HG02884 (cell line): ENCODE results near the gene PNMA8B.

Experiments
- ATAC-seq: cut with Tn5 transposase; IDR thresholded peaks from one replicate; pipeline ENCODE4 v1.9.1; 2021; ENCODE audit warnings: mild to moderate bottlenecking, moderate library complexity; ENCODE audit not compliant: unreplicated experiment

PNMA8B gene

DNA sequence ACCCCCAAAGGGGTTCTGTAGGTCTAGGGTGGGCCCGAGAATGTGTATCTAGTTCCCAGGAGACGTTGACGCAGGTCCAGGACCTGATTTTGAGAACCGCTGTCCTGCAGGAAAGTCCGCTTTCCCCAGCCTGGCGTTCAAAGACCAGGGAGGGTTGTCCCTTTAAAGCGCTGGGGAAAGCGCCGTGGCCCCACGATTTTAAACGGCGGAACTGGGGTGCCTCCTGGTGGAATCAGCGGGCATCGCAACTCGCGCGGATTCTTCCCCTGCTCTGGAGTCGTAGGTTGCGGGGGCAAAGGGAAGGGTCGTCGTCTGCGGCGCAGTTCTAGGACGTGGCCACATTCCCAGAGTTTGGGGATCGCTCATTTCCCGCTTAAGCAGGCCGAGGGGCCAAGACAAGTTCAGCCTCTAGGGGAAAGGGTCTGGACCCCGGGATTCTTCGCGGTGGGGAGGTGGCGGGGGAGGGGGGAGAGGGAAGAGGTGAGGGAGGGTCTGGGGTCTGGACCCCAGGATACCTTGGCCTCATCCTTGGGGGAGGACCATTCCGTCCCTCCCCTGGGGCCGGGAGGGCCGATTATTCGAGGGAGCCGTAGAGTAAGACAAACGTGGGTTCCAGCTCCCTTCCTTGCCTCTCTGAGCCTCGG lies 7.7 kb downstream of the PNMA8B start:
- ATAC-seq: no peak

DNA sequence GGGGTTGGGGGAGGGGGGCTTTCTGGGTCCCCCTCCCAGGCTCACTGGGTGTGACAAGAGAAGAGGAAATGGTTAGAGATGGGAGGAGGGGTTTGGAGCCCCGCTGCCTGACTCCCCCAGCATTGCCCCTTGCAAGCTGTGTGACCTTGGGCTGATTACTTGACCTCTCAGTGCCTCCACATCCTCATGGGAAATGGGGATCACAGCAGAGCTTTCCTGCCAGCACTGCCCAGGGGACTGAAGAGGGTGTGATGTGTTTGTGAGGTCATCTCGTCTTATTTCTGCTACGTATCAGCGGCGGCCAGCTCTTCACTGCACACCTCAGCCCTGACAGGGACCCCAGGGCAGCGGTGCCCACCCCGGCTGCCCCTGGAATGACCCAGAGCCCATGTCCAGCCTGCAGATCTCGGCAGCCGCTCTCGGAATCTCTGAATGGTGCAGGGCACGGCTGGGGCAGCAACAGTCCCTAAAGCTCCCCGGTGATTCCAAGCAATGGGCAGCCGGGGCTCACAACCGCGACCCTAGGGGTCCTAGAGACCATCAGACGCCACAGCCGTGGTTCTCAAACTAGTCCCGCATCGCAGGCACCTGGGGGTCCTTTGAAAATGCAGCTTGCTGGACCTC lies 8.4 kb downstream of the PNMA8B start:
- ATAC-seq: no peak

- ATAC-seq: no peak
These were observed 9.3 kb downstream of the PNMA8B start for GRCh38 chr19:46486358-46486757.

DNA sequence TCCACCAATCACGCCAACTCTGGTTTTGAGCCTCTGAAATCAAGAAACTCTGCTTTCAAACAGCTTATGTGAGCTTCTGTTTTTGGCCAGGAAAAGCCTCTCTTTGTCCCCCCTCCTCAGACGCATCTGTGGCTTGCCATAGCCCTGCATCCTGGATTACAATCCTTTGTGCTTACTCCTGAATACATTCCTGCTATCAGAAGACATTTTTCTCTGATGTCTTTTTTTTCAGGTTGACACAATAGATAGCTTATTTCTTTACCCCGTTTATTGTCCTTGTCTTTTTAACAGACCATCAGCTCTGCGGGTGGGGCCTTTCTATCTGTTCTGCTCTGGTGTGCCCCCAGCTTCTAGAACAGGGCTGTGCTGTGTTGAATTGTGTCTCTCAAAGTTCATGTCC lies 11.0 kb downstream of the PNMA8B start:
- ATAC-seq: no peak

- ATAC-seq: no peak
These were observed 13.0 kb downstream of the PNMA8B start for GRCh38 chr19:46482631-46483030.

DNA sequence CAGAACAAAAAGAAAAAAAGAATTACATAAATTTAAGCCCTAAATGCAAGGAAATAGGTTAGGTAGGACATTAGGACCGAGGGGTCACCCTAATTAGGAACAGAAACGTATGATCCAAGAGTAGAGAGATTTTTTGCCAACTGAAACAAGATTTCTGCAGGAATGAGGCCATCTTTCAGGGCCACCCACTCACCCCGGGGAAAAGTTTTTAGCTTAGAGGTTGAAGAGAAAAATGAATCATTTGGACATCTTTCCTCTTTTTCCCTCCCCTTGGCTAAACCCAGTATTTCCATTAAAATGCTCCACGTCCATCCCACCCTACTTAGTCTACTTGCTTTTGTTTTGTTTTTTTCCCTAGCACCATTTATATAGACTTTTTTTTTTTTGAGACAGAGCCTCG lies 13.7 kb downstream of the PNMA8B start:
- no peak for ATAC-seq

DNA sequence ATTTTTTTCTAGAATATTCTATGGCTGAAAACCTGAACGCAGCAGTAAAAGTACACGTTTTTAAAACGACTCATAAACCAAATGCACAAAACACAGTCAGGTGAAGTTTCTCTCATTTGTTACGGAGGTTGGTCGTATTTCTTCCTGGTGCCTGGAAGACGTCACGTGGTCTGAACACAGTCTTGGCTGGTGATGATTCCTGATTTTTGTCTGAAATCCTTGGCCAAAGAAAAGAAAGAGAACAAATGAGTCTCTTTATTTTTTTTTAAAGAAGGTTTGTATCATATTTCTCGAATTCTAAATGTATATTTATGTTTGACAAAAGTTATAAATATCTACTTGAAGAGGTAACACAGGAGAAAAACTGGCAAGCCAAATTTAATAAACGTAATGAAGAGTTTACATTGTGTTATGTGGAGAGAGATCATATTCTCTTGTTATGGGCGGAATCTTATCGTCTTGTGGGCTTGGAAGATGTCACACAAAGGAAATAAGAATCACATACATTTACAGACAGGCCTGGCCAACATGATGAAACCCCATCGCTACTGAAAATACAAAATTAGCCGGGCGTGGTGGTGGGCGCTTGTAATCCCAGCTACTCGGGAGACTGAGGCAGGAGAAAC lies 14.3 kb downstream of the PNMA8B start:
- no peak for ATAC-seq

DNA sequence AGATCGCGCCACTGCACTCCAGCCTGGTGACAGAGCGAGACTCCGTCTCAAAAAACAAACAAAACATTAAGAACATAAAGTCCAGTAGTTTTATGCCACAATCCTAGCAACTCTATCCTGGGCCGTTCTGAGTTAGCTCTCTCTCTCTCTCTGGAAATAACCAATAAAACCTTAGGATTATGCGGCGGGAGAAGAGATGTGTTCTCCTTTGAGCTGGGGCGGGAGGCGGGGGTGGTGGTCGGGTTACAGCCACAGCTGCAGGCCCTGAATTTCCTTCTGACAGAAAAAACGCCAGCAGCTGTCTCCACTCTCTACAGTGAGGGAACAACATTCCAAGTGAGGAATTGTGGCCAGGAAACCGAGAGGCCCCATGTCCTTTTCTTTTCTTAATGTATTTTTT lies 15.3 kb downstream of the PNMA8B start:
- no peak for ATAC-seq

DNA sequence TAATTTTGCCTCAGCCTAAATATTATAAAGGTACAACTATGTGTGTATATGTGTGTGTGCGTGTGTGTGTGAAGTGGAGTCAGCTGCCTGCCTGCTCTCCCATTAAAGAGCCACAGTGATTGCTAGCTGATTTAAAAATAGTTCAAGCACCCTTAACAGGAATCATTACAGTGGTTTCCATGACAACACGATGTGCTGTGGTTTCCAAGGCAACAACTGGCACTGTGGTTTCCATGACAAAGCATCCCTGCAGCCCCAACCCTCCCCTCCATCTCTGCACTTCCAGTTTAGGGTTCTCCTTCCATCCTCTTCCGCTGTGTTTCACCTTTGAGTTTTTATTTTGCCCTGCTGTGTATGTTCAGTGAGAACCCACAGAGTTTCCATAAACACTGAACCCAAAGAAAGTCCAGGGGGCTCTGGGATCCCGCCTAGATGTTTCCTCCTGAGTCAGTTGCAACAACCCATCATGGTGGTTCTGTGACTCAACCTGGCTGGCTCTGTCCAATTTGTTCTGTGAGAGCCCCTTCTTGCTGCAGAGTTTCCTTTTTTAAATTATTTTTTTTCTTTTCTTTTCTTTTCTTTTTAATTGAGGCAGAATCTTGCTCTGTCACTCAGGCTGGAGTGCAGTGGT lies 17.2 kb downstream of the PNMA8B start:
- ATAC-seq: no peak

- ATAC-seq: no peak
These were observed 19.7 kb downstream of the PNMA8B start for GRCh38 chr19:46475986-46476385.

DNA sequence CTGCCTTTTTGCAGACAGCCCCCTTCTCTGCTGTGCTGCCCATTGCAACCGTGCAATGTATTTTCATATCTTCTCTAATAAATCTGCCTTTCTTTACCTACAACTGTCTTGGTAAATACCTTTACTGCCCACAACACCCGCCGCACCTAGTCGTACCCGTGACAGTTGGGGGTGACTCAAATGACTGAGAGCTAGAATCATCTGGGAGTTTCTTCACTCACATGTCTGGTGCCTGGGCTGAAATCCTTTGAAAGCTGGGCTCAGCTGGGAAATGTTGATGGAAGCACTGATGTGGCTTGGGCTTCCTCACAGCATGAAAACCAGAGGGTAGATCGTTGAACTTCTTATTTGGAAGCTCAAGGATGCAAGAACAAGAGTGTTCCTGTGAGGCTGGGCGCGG lies 21.5 kb downstream of the PNMA8B start:
- no peak for ATAC-seq

GRCh38 chr19:46472592-46472991 lies 23.1 kb downstream of the PNMA8B start:
- no peak for ATAC-seq

DNA sequence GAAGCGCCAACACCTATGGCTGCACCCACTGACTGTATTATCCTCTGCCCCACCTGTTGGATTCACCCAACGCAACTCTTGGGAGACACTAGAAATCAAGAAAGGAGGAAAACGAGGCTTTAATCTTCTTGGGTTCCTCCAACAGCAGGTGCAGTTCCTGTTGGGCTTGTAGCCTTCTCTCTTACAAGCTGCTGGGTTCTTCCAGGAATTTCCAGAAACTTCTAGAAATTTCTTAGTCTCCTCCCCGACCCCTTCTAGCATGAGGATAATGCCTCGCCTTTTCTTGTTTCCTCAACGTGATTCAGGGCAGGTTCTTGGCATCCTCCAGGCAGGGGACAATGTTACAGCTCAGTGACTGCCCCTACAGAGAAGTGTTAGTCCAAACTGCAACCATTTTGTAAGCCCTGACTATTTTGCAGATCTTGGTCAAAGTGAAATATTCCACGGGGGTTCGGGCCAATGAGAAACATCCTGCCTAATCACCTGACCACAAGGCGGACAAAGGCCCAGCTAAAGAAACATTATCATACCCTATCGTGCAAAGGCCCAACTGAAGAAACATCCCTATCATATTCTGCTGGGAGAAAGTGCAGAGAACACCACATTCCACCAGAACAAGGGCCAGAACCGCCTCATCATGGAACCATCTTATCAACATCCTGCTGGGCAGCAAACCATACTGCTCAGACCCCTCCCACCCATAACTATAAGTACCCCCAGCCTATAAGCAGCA lies 23.7 kb downstream of the PNMA8B start:
- ATAC-seq: no peak

DNA sequence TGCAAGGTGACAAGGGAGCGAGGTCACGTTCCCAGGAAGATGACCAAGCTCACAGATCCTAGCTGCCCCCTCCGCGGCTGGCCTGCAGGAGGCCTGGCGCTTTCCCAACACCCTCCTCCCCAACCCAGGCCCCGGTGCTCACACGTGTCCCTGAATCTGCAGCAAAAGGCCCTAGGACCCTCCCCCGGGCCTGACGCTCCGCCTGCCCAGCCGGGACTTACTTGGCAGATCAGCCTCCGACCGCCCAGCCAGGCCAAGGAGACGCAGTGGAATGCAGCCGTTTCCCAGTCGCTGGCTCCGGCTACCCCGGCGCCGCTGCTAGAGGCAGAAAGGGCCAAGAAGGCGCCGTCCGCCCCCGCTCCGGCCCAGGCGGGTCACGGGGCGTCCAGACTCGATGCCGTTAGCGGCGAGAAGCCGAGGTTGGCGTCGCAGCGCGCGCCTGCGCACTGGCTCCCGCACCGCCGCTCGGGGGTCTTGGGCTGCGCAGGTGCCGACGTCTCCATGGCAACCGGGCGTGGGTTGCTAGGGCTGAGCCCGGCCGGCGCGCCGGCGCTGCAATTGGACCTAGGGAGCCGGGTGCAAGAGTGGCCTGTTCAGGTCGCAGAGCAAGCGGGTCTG lies 24.4 kb downstream of the PNMA8B start, which contains the start of gene PNMA8A:
TSS of gene PNMA8A (minus strand) at position 448 of the 618 bp plus-strand sequence. CDS start 528 bp downstream, outside the sequence.
- ATAC-seq: no peak

GRCh38 chr19:46470376-46470775 lies 25.3 kb downstream of the PNMA8B start:
- no peak for ATAC-seq

GRCh38 chr19:46469541-46470185 lies 26.0 kb downstream of the PNMA8B start:
- ATAC-seq: no peak

GRCh38 chr19:46466536-46467196 lies 29.0 kb downstream of the PNMA8B start:
- no peak for ATAC-seq

GRCh38 chr19:46463516-46463915 lies 32.2 kb downstream of the PNMA8B start:
- no peak for ATAC-seq

DNA sequence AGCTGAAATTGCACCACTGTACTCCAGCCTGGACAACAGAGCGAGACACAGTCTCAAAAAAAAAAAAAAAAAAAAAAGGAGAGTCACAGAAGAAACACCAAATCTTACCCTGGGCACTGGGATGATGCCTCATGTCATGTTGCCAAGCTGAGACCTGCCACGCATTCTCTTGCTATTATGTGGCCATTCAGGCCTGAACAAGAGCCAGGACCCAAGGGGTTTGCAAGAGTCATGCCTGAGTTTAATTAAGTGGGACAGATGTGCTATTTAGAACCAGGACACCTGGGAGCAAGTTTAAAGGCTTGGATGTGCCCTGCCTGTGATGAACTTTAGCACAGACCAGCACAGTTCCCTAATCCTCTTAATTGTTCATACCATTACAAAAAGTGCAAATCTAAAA lies 34.1 kb downstream of the PNMA8B start:
- ATAC-seq: no peak

DNA sequence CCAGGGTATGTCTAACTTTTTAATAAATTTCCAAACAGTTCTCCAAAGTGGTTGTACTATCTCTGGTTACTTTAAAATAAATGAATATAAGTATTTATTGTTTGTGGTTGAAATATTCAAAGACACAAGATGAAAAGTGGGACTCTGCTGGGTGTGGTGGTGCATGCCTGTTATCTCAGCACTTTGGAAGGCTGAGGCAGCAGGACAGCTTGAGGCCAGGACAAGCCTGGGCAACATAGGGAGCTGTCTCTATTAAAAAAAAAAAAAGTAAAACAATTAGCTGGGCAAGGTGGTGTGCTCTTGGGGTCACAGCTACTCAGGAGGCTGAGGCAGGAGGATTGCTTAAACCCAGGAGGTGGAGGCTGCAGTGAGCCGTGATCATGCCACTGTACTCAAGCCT lies 34.7 kb downstream of the PNMA8B start:
- no peak for ATAC-seq
